Left lung (tissue), 10 donors: ENCODE results near the gene CDS2. TPM values are rescaled to one million over a fixed set of nuclear protein-coding genes. Genes with fewer than 3 reads are reported as not detected.

Experiments
- ATAC-seq: fragments of 200-7000 bp; cut with Tn5 transposase; one replicate; pipeline ENCODE4 v1.9.1; 2020; ENCODE audit warnings: moderate library complexity
- DNase-seq, 4 donors: peaks; one replicate each; pipeline ENCODE4 v3.0.0-alpha.2; 2013 to 2020
- H3K27ac ChIP-seq, 2 donors: fragments of 200-600 bp; sonication (generic) in 1 of 2; one replicate each; pipeline versions ENCODE4 v1.5.0 to v1.8.0; 2020 to 2021
- H3K27me3 ChIP-seq, 2 donors: fragments of 200-600 bp; sonication (generic) in 1 of 2; one replicate each; pipeline versions ENCODE4 v1.5.0 to v1.8.0; 2020 to 2021
- H3K36me3 ChIP-seq, 2 donors: fragments of 200-600 bp; sonication (generic) in 1 of 2; one replicate each; pipeline versions ENCODE4 v1.5.0 to v1.8.0; 2020 to 2021
- H3K4me1 ChIP-seq, 2 donors: fragments of 200-600 bp; one replicate each; pipeline ENCODE4 v1.8.0; 2021
- H3K4me3 ChIP-seq, 2 donors: fragments of 200-600 bp; sonication (generic) in 1 of 2; one replicate each; pipeline versions ENCODE4 v1.5.0 to v1.8.0; 2020 to 2021; ENCODE audit warnings: mild to moderate bottlenecking in 1 of 2
- H3K9me3 ChIP-seq, 2 donors: fragments of 200-600 bp; sonication (generic) in 1 of 2; one replicate each; pipeline versions ENCODE4 v1.5.0 to v1.8.0; 2020 to 2021
- intact Hi-C, 2 donors: fragments of 100-400 bp; cut with DNase I; formaldehyde crosslinking; loops; one replicate each; pipeline versions ENCODE4 v1.11.2 to v1.14.2; 2022
- polyA plus RNA-seq, 6 donors: library from polyadenylated mRNA; unstranded; fragments of 120-200 nt; gene quantifications; one replicate each; pipeline ENCODE4 v1.2.1, GENCODE V29; 2013; ENCODE audit not compliant: insufficient read length in 6 of 6
- total RNA-seq, 2 donors: library from RNA; stranded (reverse); fragmentation: NEBNext Ultra II Directional; extraction: Animal tissue kit (Norgen Biotek cat#: 25700); gene quantifications; one replicate each; pipeline ENCODE4 v1.2.1, GENCODE V29; 2021
- TF ChIP-seq, protein P1 (sequence below), 2 donors: fragments of 200-600 bp; sonication (generic) in 1 of 2; IDR thresholded peaks; one replicate each; pipeline versions ENCODE4 v1.5.0 to v1.8.0; 2021; ENCODE audit warnings: antibody characterized with exemption in 2 of 2
- donor health status: DM: no; HTN: yes; CAD: no.
- donor health status: DM: no; HTN: no; CAD: no.

CDS2 gene
- total and polyA plus RNA-seq, 8 donors = 26.7 to 61.0 (median 30.4) TPM

- intact Hi-C loops = no loop called here
- DNase-seq (no peak), ATAC-seq (no peak)
- Histone ChIP-seq H3K4me1 (peaks cover 10 to 27% of the 10 kb centered on the region in 2 donors), H3K27ac (peak overlapping the region in 1 of 2 donors; percentile 92), H3K9me3 (no peaks in the 10 kb centered on the region), H3K27me3 (no peaks in the 10 kb centered on the region), H3K4me3 (peak overlapping the region; percentile 85 to 93), H3K36me3 (peaks cover 0 to 31% of the 10 kb centered on the region in 2 donors)
- TF ChIP-seq, protein P1, sequence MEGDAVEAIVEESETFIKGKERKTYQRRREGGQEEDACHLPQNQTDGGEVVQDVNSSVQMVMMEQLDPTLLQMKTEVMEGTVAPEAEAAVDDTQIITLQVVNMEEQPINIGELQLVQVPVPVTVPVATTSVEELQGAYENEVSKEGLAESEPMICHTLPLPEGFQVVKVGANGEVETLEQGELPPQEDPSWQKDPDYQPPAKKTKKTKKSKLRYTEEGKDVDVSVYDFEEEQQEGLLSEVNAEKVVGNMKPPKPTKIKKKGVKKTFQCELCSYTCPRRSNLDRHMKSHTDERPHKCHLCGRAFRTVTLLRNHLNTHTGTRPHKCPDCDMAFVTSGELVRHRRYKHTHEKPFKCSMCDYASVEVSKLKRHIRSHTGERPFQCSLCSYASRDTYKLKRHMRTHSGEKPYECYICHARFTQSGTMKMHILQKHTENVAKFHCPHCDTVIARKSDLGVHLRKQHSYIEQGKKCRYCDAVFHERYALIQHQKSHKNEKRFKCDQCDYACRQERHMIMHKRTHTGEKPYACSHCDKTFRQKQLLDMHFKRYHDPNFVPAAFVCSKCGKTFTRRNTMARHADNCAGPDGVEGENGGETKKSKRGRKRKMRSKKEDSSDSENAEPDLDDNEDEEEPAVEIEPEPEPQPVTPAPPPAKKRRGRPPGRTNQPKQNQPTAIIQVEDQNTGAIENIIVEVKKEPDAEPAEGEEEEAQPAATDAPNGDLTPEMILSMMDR (IDR thresholded peaks at IDR 0.05) = no peak
These were observed 8.3 kb upstream of the CDS2 start for GRCh38 chr20:5118220-5119142.

DNA sequence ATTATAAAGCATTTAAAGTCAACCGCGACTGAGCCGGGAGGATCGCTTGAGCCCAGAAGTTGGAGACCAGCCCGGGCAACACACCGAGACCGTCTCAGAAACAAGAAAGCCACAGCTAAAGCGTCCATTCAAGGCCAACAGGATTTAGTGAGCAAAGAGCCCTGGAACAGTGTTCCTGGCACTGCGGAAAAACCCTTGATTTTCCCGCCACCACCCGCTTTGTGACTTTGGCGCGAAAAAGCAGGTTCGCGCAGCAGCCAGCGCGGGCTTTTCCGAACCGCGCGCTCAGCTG lies 7.7 kb upstream of the CDS2 start:
- Histone ChIP-seq H3K9me3 (no peaks in the 10 kb centered on the region), H3K4me1 (peaks cover 10 to 23% of the 10 kb centered on the region in 2 donors), H3K27me3 (no peaks in the 10 kb centered on the region), H3K4me3 (peak overlapping the region; percentile 85 to 93), H3K36me3 (peaks cover 0 to 31% of the 10 kb centered on the region in 2 donors), H3K27ac (peak overlapping the region; percentile 90 to 92)
- TF ChIP-seq, protein P1 (IDR thresholded peaks at IDR 0.05) = no peak
- intact Hi-C loops = no loop called here
- ATAC-seq (no peak), DNase-seq (no peak)

GRCh38 chr20:5119435-5120184 lies 7.2 kb upstream of the CDS2 start, which contains the start of gene PCNA:
TSS of gene PCNA (minus strand) at chr20:5119958. CDS start at chr20:5119798, 160 bp downstream.
- DNase-seq = peak; percentile 94 to 99 (median 98)
- Histone ChIP-seq H3K36me3 (peaks cover 0 to 31% of the 10 kb centered on the region in 2 donors), H3K9me3 (no peaks in the 10 kb centered on the region), H3K27me3 (no peaks in the 10 kb centered on the region), H3K4me1 (peaks cover 10 to 23% of the 10 kb centered on the region in 2 donors), H3K27ac (peak within 1 kb of the TSS; percentile 90 to 92), H3K4me3 (peak within 1 kb of the TSS; percentile 85 to 93)
- intact Hi-C loops = no loop called here
- TF ChIP-seq, protein P1 (IDR thresholded peaks at IDR 0.05) = peak in 1 of 2 donors; percentile 25
- ATAC-seq = peak; percentile 98

DNA sequence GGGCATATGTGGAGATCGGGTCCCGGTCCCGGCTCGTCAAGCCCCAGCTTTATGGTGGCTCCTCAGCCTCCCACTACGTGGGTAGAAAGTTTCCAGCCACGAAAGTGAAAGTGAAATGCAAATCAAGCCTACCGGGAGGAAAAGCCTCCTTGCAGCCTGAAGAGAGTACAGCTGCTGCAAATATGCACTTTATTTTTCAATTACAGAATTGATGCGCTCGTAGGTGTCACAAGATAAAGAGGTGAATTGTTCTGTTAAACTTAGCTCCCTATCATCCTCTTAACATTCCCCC lies 6.7 kb upstream of the CDS2 start:
- Histone ChIP-seq H3K4me3 (peak overlapping the region; percentile 85 to 93), H3K27me3 (no peaks in the 10 kb centered on the region), H3K4me1 (peaks cover 10 to 23% of the 10 kb centered on the region in 2 donors), H3K27ac (peak overlapping the region; percentile 90 to 92), H3K9me3 (no peaks in the 10 kb centered on the region), H3K36me3 (peaks cover 0 to 28% of the 10 kb centered on the region in 2 donors)
- TF ChIP-seq, protein P1 (IDR thresholded peaks at IDR 0.05) = peak in 1 of 2 donors; percentile 10
- DNase-seq (no peak), ATAC-seq (no peak)
- intact Hi-C loops = no loop called here

DNA sequence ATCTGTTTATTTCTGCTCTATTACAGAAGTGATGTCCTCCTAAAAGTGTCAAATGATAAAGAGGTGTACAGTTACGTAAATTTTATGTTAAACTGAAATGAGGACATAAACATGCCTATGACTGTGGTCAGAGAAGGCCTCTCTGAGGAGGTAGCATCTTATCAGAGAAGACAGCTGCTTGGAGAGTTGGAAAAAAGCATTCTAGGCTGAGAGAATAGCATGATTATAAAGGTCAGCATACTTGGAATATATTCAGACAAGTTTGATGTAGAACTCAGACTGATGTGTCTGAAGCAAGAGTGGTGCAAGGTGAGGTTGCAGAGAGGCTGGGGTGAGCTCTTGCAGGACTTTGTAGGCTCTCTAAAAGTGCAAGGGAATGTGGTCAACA lies 3.9 kb upstream of the CDS2 start:
- intact Hi-C loops = no loop called here

More for the DNA sequence above, 3.9 kb upstream of the CDS2 start:
- Histone ChIP-seq H3K4me3 (no peak overlapping the region), H3K9me3 (no peaks in the 10 kb centered on the region), H3K27ac (no peak overlapping the region), H3K36me3 (peaks cover 0 to 4% of the 10 kb centered on the region in 2 donors), H3K4me1 (peaks cover 15 to 26% of the 10 kb centered on the region in 2 donors), H3K27me3 (no peaks in the 10 kb centered on the region)
- no peak for ATAC-seq
- DNase-seq = no peak
- TF ChIP-seq, protein P1 (IDR thresholded peaks at IDR 0.05) = no peak
